SIG-M5 treated with dmso at 0.1 percent for 504 hours (cell line): ENCODE results near the gene EIF2B2.
A peak's percentile ranks its signal among the peaks of the same experiment; 100 is the strongest.

Experiments used
- DNase-seq: peaks from one replicate; lab custom pipeline; 2025; ENCODE audit not compliant: unreplicated experiment; lab: John Stamatoyannopoulos, UW

The EIF2B2 gene

DNA sequence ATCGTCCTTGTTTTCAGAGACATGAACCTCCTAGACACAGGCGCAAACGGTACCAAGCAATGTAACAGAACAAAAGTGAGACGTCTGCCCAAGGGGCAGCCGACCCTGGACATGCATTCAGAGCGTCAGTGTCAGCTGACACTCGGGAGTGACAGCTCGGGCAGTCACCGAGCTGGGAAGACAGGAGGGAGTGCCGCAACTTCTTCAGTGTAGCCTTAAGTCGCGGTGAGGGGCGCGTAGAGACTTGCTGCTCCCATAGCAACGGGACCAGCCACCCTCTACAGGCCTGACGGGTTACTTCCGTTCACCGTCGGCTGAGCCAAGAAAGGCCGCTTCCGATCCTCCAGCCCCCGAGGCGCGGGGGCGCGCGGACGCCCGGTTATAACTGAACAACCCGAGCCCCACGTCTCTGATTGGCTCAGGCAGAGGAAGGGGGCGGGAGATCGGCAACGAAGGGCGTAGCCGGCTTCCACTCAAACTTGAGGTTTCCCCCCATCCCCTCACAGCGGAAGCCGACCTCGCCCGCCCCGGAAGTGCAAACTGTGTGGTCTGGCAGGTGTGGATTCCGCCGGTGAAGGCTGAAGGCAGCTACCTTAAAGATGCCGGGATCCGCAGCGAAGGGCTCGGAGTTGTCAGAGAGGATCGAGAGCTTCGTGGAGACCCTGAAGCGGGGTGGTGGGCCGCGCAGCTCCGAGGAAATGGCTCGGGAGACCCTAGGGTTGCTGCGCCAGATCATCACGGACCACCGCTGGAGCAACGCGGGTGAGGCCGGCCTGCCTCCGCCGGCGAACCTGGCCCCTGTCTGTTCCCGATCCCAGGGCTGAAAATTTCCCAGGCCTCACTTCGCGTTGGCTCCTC lies at the start of gene EIF2B2:
EIF2B2 (plus strand) TSS at position 530 of the 858 bp plus-strand sequence; CDS start at position 600, 70 bp downstream.
- DNase-seq, result peak; percentile 97

- DNase-seq, result no peak
Measured at GRCh38 chr14:74953686-74954085, 49.0 kb upstream of the EIF2B2 start.

DNA sequence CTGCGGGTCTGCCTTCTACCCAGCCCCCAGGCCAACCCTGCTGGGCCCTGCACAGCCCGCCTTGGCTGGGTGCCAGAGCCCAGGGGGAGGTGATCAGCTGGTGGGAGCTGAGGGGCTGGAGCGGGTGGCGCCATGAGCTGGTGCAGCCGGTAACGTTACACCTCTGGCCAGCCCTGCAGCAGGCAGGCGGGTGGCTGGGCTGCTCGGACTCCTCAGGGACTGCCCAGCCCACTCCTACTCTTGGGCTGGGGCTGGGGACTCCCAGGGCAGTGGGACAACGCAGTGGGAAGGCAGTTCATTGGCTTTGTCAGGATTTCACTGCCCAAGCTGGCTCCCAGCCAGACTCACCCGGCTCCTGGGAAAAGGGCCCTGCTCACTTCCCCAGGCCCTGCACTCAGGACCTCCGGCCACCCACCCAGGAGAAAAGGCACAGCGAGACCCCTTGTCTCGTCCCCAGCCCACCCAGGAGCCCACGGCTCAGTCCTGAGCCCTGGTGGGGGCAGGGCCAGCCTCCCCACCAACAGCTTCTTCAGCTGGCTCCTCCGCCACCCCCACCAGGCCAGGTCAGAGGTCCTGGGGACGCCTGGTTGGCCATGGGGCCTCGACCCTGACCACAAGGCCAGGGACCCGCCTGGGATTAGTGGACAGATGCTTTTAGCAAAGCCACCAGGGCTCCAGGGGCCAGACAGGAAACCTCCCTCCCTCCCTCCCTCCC lies 48.3 kb upstream of the EIF2B2 start:
- no peak for DNase-seq

GRCh38 chr14:74954947-74955228 lies 47.8 kb upstream of the EIF2B2 start:
- no peak for DNase-seq

DNA sequence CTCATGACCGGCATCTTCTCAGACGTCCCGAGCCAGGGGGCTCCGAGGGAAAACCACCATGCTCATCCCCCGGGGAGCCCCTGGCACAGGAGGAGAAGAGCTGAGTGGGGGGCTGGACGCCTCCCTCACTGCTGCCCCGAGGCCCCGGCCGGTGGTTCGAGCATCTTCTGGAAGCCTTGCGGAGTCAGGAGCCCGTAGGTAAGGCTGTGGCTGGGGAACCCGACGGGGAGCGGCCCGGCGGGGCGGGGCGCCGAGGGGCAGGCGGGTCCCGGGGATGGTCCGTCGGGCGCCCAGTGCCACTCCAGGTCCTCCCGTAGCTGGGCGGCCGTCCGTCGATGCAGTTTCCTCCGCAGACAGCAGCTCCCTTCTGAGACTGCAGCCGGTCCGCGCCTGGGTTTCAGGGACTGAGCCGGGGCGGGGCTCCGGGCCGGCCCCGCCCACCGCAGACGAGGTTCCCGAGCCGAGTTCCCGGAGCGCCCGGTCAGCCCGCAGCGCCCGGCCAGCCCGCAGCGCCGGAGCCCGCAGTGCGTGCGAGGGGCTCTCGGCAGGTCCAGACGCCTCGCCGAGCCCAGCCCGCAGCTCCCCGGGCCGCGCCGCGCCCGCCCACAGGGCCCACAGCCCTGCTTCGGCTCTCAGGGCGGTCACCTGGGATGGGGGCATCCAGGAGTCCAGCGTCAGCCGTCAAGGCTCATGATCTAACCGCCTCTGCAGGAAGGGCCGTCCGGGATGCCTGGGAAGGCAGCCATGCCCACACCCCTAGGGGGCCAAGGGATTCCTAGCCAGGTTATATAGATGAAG lies 47.3 kb upstream of the EIF2B2 start, which contains the start of gene PGF:
PGF (minus strand) TSS at position 369 of the 798 bp plus-strand sequence; CDS start at position 14, 355 bp downstream.
- DNase-seq, result peak; percentile 22

- DNase-seq, result no peak
Measured at GRCh38 chr14:74956027-74956279, 46.8 kb upstream of the EIF2B2 start.

DNA sequence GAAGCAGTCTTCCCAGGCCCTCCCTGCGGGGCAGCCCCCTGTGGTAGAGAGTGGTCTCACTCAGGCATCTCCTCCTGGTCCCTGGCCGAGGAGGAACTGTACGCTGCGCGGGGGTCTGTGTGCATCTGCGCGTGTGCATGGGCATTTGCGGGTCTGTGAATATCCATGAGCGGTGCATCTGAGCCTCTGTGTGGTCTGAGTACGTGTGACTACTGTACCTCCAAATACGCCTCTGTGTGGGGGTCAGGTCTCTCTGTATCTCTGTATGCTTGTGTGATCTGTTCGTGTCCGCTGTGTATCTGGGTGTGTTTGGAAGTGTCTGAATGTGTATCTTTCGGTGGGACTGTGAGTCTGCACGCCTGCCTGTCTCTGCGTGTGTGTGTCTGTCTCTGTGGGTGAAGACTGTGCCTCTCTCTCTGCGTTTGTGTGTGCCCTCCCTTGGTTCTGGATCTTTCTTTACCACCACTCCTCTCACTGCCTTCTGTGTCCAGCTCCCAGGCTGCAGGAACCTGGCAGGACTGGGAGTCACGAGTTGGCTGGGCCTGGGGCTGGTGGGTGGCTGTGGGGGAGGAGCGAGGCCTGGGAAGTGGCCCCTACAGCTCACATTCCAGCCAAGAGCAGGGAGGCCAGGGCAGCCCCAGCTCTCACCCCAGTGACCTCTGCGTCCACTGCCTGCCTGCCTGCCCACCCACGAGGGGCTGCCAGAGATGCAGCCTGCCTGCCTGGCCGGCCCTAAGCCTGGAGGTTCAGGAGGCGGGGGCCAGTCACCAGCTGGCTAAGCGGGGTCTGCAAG lies 46.2 kb upstream of the EIF2B2 start:
- DNase-seq, result no peak

DNA sequence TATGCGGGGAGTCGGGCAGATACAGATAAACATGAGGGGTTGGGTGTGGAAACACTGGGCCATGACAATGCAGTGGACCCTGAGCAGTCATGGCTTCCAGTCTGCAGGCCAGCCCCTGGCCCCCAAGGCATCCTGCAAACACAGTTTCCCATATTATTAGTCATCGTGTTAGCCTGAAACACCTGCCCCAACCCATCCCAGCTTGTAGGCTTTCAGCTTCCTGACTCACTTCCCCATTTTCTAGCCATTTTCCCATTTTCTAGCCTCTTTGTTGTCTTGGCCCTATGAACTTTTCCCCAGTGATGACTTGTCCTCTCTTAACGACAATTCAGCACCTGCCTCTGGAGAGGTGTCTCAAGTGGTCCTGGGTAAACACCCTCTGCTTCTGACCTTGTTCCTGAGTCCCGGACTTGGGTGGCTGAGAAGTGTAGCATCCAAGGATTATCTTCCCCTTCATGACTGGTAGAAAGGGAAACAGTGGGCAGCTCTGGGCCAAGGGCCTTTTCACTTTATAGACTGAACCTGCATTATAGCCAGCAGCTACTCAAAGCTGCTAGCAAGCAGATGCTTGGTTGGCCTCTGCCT lies 43.0 kb upstream of the EIF2B2 start:
- no peak for DNase-seq

DNA sequence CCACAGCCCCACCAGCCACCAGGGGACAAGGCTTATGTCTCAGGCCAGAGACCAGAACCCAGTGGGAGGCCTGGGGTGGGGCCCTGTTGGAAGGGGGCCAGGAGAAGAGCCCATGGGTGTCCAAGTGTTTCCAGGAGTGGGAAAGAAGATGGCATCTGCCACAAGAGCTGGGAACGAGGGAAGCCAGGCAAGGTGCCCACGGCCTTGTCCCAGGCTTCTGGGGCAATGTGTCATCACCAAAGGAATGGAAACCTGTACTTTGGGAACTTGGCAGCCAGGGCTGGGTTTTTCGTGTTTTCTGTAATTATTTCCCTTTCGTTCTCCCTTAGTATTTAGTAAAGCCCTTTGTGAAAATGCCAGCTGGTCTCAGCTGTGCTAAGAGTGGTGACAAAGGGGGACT lies 42.0 kb upstream of the EIF2B2 start:
- no peak for DNase-seq

- DNase-seq, result no peak
Measured at GRCh38 chr14:74961238-74961911, 41.3 kb upstream of the EIF2B2 start.

DNA sequence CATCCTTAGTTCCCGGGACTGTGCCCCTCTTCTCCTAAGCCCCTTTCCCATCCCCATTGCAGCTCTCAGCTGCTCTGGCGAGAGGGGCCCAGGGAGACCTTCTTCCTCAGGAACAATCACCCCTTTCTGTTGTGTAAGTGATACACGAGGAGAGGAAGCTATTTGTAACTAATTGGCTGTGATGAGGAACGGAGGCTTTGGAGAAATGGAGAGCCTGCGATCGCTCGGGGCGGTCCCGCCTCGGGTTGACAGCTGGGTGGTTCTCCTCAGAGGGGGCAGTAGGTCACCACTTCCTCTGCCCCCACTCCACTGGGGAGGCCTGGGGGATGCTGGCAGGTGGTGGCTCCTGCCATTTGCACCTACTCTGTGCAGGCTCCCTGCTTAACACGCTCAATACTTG lies 40.7 kb upstream of the EIF2B2 start:
- no peak for DNase-seq

DNA sequence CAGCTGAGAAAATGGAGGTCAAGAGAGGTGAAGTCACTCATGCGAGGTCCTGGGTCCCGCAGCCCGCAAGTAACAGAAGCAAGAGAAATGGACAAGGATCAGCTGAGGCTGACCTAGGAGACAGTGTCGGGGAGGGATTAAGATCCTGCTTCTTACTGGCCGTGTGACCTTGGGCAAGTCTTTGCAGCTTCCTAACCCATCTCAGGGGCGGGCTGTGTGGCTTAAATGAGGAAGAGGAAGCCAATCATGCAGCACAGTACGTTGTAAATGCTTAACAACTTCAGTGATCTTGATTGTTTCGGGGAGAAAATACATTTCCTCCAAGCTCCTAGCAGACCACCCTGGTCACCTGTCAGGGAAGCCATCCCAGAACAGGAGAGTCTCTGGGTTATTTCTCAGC lies 40.2 kb upstream of the EIF2B2 start:
- peak; percentile 57 for DNase-seq

- DNase-seq, result no peak
Measured at GRCh38 chr14:74963178-74963704, 39.5 kb upstream of the EIF2B2 start.

DNA sequence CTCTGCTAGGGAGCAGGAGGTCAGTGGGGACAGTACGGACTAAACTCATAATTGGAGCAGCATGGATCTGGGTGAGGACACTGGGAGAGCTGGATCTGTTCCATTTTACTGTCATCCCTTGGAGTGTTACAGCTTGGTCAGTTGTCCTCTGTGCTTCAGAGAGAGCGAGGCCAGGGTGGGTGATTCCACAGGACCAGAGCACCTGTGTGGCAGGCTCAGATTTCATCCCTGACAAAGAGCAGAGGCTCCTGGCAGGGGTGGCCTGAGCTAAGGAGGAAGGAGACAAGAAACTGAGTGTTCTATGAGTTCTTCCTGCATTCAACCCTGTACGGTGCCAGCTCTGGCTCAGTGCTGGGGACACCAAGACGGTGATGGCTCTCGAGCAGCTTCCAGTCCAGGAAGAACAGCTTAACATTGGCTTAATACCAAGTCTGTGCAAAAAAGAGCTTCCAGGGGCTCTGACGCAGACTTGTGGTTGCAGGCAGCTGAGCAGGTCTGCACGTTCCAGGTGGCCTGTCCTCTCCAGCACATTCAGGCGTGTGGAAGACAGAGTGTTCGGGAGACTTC lies 38.9 kb upstream of the EIF2B2 start:
- no peak for DNase-seq

DNA sequence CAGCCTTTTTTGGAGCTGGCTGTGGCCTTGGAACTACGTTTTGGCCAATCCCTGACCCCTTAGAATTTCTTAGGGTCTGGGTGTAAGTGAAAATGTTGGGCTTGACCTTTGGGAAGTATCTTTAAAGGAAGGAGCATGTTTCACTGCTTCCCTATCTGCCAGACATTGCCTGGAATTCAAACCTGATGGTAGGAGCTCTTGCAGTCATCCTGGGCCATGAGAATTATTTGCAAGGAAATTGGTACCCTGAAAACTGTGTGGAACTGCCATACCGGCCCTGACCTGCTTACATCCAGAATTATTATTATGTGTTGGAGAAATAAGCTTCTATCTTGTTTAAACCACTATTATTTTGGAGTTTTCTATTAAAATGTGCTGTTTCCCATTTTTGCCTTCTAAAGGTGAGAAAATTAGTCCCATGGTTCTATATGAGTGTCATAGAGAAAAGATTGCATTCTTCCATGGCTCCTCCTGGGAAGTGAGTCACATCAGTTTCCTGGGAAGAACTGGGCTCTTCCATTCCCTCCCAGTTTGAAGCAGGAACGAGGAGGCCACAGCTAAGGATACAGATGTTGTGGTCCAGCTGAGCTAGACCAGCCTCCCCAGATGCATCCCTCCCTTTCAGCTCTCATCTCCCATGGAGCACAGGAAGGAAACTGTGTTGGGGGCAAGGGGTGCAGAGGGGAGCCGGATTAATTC lies 37.8 kb upstream of the EIF2B2 start:
- no peak for DNase-seq

GRCh38 chr14:74965486-74966153 lies 37.1 kb upstream of the EIF2B2 start:
- no peak for DNase-seq

DNA sequence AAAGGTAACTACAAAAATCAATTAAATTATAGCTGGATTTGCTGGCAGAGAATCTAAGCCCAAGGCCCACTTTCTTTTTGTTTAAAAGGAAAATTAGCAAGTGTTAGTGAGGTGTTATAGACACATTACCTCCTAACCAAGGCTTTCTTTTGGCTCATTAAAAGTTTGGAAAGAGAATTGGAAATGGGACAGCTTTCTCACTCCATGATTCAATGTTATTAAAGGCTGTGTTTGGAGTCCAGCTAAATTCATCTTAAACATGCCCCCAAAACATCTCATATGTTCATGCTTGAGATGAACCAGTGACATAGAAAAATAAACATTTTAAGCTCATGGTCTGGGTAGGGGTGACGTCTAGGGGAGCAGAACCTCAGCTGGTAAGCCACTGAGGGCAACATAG lies 33.9 kb upstream of the EIF2B2 start:
- no peak for DNase-seq

- DNase-seq, result no peak
Measured at GRCh38 chr14:74973003-74973653, 29.6 kb upstream of the EIF2B2 start.
